NCI-H1048 (cell line): ENCODE data around the gene IMPACT.

Experiments used
- DNase-seq: peaks from one replicate; lab custom pipeline; 2025; lab: John Stamatoyannopoulos, UW

The IMPACT gene

GRCh38 chr18:24421831-24422230, 4.6 kb upstream of the IMPACT start:
- no peak for DNase-seq

- DNase-seq: no peak
Observed at GRCh38 chr18:24426073-24426397, 435 bp upstream of the IMPACT start.

- DNase-seq: no peak
Observed at GRCh38 chr18:24427484-24427883, 1.0 kb downstream of the IMPACT start.

GRCh38 chr18:24428709-24429108, 2.2 kb downstream of the IMPACT start:
- no peak for DNase-seq

GRCh38 chr18:24429188-24429587, 2.7 kb downstream of the IMPACT start:
- DNase-seq: no peak

GRCh38 chr18:24432618-24433017, 6.1 kb downstream of the IMPACT start:
- no peak for DNase-seq

GRCh38 chr18:24436939-24437338, 10.5 kb downstream of the IMPACT start:
- DNase-seq: no peak

GRCh38 chr18:24443870-24444269, 17.4 kb downstream of the IMPACT start:
- DNase-seq: no peak

GRCh38 chr18:24446453-24446852, 20.0 kb downstream of the IMPACT start:
- no peak for DNase-seq

GRCh38 chr18:24446953-24447538, 20.6 kb downstream of the IMPACT start:
- DNase-seq: no peak

- DNase-seq: no peak
Observed at GRCh38 chr18:24447961-24448360, 21.5 kb downstream of the IMPACT start.

GRCh38 chr18:24456549-24456948, 30.1 kb downstream of the IMPACT start:
- DNase-seq: no peak

- no peak for DNase-seq
Observed at GRCh38 chr18:24459772-24460171, 33.3 kb downstream of the IMPACT start.

GRCh38 chr18:24460388-24460787, 33.9 kb downstream of the IMPACT start, which contains the start of gene HRH4:
TSS of gene HRH4 (plus strand) at chr18:24460637. CDS start at chr18:24460729, 92 bp downstream.
- DNase-seq: no peak

GRCh38 chr18:24461996-24462395, 35.5 kb downstream of the IMPACT start:
- DNase-seq: no peak

GRCh38 chr18:24462838-24463775, 36.6 kb downstream of the IMPACT start:
- no peak for DNase-seq

GRCh38 chr18:24465486-24465885, 39.0 kb downstream of the IMPACT start:
- DNase-seq: no peak

- DNase-seq: no peak
Observed at GRCh38 chr18:24466771-24467170, 40.3 kb downstream of the IMPACT start.

GRCh38 chr18:24470022-24470618, 43.6 kb downstream of the IMPACT start:
- DNase-seq: no peak

- DNase-seq: no peak
Observed at GRCh38 chr18:24470805-24471204, 44.3 kb downstream of the IMPACT start.

- DNase-seq: no peak
Observed at GRCh38 chr18:24472591-24472990, 46.1 kb downstream of the IMPACT start.

- no peak for DNase-seq
Observed at GRCh38 chr18:24474406-24474805, 47.9 kb downstream of the IMPACT start.

- no peak for DNase-seq
Observed at GRCh38 chr18:24475926-24476589, 49.6 kb downstream of the IMPACT start.
